H1 (cell line): ENCODE data around the gene EPN2. TPM values are rescaled to one million over a fixed set of nuclear protein-coding genes. Genes with fewer than 3 reads are reported as not detected.
A peak's percentile ranks its signal among the peaks of the same experiment; 100 is the strongest.

Experiments used
- ASH2L ChIP-seq: fragments of 200-600, 300-600 bp; sonication (generic); IDR thresholded peaks from one replicate; pipeline ENCODE4 v1.7.1; 2017; ENCODE audit warnings: low read length
- CHD2 ChIP-seq: IDR thresholded peaks from 2 replicates; pipeline ENCODE4 v1.6.1; 2012; ENCODE audit warnings: low read length, improper control_type of control experiment
- CREB1 ChIP-seq: IDR thresholded peaks from 2 replicates; pipeline ENCODE4 v1.6.1; 2012; ENCODE audit warnings: inconsistent platforms
- CTBP2 ChIP-seq: IDR thresholded peaks from 2 replicates; pipeline ENCODE4 v1.7.0; 2011; ENCODE audit warnings: borderline replicate concordance, mild to moderate bottlenecking, moderate library complexity, mixed read lengths, low read length; ENCODE audit not compliant: insufficient read depth, insufficient read length
- E2F6 ChIP-seq: IDR thresholded peaks from 2 replicates; pipeline ENCODE4 v1.6.1; 2012; ENCODE audit warnings: inconsistent platforms
- GTF2F1 ChIP-seq: IDR thresholded peaks from 2 replicates; pipeline ENCODE4 v1.6.1; 2012; ENCODE audit warnings: low read depth, low read length, improper control_type of control experiment, borderline replicate concordance
- HDAC2 ChIP-seq, 2 experiments: fragments of 300-600 bp in 1 of 2; sonication (generic) in 1 of 2; IDR thresholded peaks; 2 replicates each; pipeline ENCODE4 v1.6.1; 2011 to 2012; ENCODE audit warnings: low read depth in 2 of 2, low read length in 2 of 2, mild to moderate bottlenecking in 2 of 2, moderate library complexity in 2 of 2, borderline replicate concordance in 1 of 2, inconsistent platforms in 1 of 2
- JUN ChIP-seq: IDR thresholded peaks from 2 replicates; pipeline ENCODE4 v1.6.1; 2011; ENCODE audit warnings: low read depth, mild to moderate bottlenecking, improper control_type of control experiment, low read length
- KDM4A ChIP-seq: IDR thresholded peaks from one replicate; pipeline ENCODE4 v1.7.1; 2012; ENCODE audit warnings: low read depth, mild to moderate bottlenecking, moderate library complexity, low read length, inconsistent platforms; ENCODE audit not compliant: severe bottlenecking
- RBBP5 ChIP-seq: IDR thresholded peaks from 2 replicates; pipeline ENCODE4 v1.7.1; 2012; ENCODE audit warnings: low read depth, mild to moderate bottlenecking, inconsistent platforms, low read length, moderate library complexity, borderline replicate concordance
- RNF2 ChIP-seq: fragments of 200-900, 300-1000 bp; sonication (generic); IDR thresholded peaks from 2 replicates; pipeline ENCODE4 v1.7.1; 2016; ENCODE audit warnings: borderline replicate concordance, low read depth, mild to moderate bottlenecking, antibody characterized with exemption, low read length; ENCODE audit not compliant: poor library complexity, severe bottlenecking; ENCODE audit errors: missing control alignments
- RXRA ChIP-seq: IDR thresholded peaks from 2 replicates; pipeline ENCODE4 v1.6.1; 2011; ENCODE audit warnings: low read depth, mild to moderate bottlenecking, low read length, moderate library complexity; ENCODE audit not compliant: insufficient read depth
- SIX5 ChIP-seq: IDR thresholded peaks from 2 replicates; pipeline ENCODE4 v1.6.1; 2011; ENCODE audit warnings: mild to moderate bottlenecking, low read depth, low read length
- SP4 ChIP-seq: IDR thresholded peaks from 2 replicates; pipeline ENCODE4 v1.6.1; 2012; ENCODE audit warnings: low read length, inconsistent platforms
- TAF1 ChIP-seq: IDR thresholded peaks from 2 replicates; pipeline ENCODE4 v1.6.1; 2011; ENCODE audit warnings: mild to moderate bottlenecking, low read depth, low read length
- TAF7 ChIP-seq: optimal IDR thresholded peaks from 2 replicates; pipeline ENCODE3; 2011; ENCODE audit warnings: low read depth, mild to moderate bottlenecking, inconsistent platforms, low read length, moderate library complexity, borderline replicate concordance
- TBP ChIP-seq: IDR thresholded peaks from 2 replicates; pipeline ENCODE4 v1.6.1; 2011; ENCODE audit warnings: low read depth, low read length, improper control_type of control experiment
- TEAD4 ChIP-seq: IDR thresholded peaks from 2 replicates; pipeline ENCODE4 v1.6.1; 2012; ENCODE audit warnings: low read depth, low read length, inconsistent platforms, mixed read lengths
- ZNF274 ChIP-seq: IDR thresholded peaks from 2 replicates; pipeline ENCODE4 v1.7.0; 2012; ENCODE audit warnings: low read length, borderline replicate concordance; ENCODE audit errors: extremely low read depth
- polyA plus RNA-seq, 7 experiments: library from polyadenylated mRNA; depleted of rRNA in 3 of 7; stranded (reverse) in 5 of 7; unstranded in 2 of 7; fragments of >200 nt in 5 of 7; fragments of 200-250 nt in 2 of 7; gene quantifications; 1 replicate in 5 of 7; 2 replicates in 1 of 7; 4 replicates in 1 of 7; pipeline versions ENCODE4 v1.2.1 to v1.2.3, GENCODE V29; 2011 to 2013; ENCODE audit warnings: missing spikeins in 2 of 7, mixed read lengths in 2 of 7
- total RNA-seq: library from RNA; stranded (reverse); fragmentation: NEBNext Ultra II Directional; extraction: Animal tissue kit (Norgen Biotek cat#: 25700); gene quantifications from 2 replicates; pipeline ENCODE4 v1.2.1, GENCODE V29; 2021
- TF ChIP-seq, protein P1 (sequence below), 3 experiments: IDR thresholded peaks; 1 replicate in 2 of 3; 2 replicates in 1 of 3; pipeline versions ENCODE4 v1.5.1 to v1.6.1; 2011; ENCODE audit warnings: low read length in 3 of 3, mild to moderate bottlenecking in 3 of 3, inconsistent platforms in 2 of 3, low read depth in 1 of 3, moderate library complexity in 1 of 3; ENCODE audit not compliant: insufficient read depth in 1 of 3; ENCODE audit errors: control extremely low read depth in 1 of 3

Gene EPN2
- total and polyA plus RNA-seq, 2 of the 8 experiments (the other 6 are each of a cell fraction or from before 2014, with no cell fraction given) = 28.7 to 55.8 TPM

GRCh38 chr17:19362277-19363113 lies 125.3 kb downstream of the EPN2 start, which contains the start of gene B9D1 (continued):
- TF ChIP-seq KDM4A (peak; percentile 82), RXRA (no peak), SIX5 (no peak), TBP (no peak), RBBP5 (peak; percentile 77), CTBP2 (no peak), GTF2F1 (no peak), CHD2 (no peak), RNF2 (no peak), ZNF274 (no peak), CREB1 (peak; percentile 68; the same call in 1 of the 2 replicates), SP4 (0 out of 2 replicates have a peak, but pooled peaks have one; percentile 55), TAF1 (peak; percentile 62), JUN (no peak), E2F6 (no peak), TAF7 (peak; percentile 69), TEAD4 (peak; percentile 82), HDAC2 (IDR thresholded peaks at IDR 0.05; ENCODE audit: borderline replicate concordance in 1 of 2, low read depth in 2 of 2, low read length in 2 of 2) (peak in 1 of 2 experiments; percentile 39; a peak in 1 of 4 replicates), ASH2L (peak; percentile 71)
- TF ChIP-seq, protein P1, sequence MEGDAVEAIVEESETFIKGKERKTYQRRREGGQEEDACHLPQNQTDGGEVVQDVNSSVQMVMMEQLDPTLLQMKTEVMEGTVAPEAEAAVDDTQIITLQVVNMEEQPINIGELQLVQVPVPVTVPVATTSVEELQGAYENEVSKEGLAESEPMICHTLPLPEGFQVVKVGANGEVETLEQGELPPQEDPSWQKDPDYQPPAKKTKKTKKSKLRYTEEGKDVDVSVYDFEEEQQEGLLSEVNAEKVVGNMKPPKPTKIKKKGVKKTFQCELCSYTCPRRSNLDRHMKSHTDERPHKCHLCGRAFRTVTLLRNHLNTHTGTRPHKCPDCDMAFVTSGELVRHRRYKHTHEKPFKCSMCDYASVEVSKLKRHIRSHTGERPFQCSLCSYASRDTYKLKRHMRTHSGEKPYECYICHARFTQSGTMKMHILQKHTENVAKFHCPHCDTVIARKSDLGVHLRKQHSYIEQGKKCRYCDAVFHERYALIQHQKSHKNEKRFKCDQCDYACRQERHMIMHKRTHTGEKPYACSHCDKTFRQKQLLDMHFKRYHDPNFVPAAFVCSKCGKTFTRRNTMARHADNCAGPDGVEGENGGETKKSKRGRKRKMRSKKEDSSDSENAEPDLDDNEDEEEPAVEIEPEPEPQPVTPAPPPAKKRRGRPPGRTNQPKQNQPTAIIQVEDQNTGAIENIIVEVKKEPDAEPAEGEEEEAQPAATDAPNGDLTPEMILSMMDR (IDR thresholded peaks at IDR 0.05; ENCODE audit: control extremely low read depth in 1 of 3, insufficient read depth in 1 of 3, low read depth in 1 of 3, low read length in 3 of 3) = peak; percentile 91 to 99 (median 95)
- TF ChIP-seq, all 59 proteins: peak for 25
